Frontal cortex (tissue), 4 donors: Measurements from ENCODE around the gene HEATR9. TPM values are rescaled to one million over a fixed set of nuclear protein-coding genes. Genes with fewer than 3 reads are reported as not detected.

Experiments used
- DNase-seq, 2 donors: peaks; one replicate each; pipeline ENCODE4 v3.0.0; 2012; ENCODE audit warnings: low spot score in 2 of 2
- FAIRE-seq: peaks from 2 replicates; lab custom pipeline; 2012; peaks lifted over from hg19 to GRCh38; lab: Jason Lieb, UNC
- small RNA-seq: library from RNA; depleted of rRNA; stranded (forward); fragments of <200 nt; gene quantifications from one replicate; pipeline ENCODE3, GENCODE V24; 2014
- total RNA-seq: library from RNA; depleted of rRNA; stranded (reverse); fragments of >200 nt; gene quantifications from one replicate; pipeline ENCODE4 v1.2.3, GENCODE V29; 2014
- donor health status: control.
- donor health status: control.
- donor health status: control.

The HEATR9 gene
- total RNA-seq, 1 donor from 2014 or later: not detected

DNA sequence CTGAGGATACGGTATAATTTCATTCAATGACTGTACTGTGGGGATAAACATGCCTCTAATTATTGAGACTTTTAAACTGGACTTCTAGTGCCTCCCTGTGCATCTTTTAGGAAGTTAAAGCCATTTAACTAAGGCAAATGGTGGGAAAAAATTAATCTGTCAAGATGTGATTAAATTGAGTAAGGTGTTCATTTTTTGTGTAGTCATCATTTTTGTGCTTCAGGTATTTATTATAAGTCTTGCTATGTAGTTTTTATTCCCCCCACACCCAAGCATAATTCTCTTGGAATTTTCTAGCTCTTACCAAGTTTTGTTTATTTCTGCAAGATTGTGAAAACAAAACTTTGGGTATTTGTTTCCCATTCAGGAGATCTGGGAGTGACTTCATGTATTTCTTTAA, 49.2 kb downstream of the HEATR9 start:
- DNase-seq (no peak), FAIRE-seq (no peak)

DNA sequence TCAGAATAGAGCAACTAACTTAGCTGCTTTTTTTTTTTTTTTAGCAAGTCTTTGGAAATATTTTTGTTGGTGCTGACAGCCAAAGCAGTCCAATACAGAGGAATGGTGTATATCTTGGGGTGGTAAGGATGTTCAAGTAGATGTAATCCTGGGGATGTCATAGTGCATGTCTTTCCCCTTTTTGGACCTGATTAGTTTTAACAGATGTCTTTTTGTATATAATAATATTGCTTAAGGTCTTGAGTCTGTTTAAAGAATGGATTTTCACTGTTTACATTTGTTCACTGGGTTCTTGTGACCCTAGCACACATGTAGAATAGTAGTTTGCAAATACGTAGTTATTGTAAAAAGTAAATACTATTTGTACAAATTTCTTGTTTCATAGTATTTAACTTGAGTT, 51.5 kb downstream of the HEATR9 start:
- no peak for FAIRE-seq

DNA sequence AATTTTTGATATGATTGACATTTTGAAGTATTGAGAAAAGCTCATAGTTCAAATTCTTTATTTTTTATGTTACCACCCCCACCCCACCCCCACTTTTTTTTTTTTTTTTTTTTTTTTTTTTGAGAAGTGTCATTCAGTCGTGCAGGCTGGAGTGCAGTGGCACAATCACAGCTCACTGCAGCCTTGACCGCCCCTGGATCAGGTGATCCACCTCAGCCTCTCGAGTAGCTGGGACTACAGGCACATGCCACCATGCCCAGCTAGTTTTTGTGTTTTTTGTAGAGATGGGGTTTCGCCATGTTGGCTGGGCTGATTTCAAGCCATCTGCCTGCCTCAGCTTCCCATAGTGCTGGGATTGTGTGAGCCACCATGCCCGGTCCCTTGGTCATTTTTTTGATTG, 52.0 kb downstream of the HEATR9 start:
- FAIRE-seq: no peak

More for the DNA sequence above, 51.5 kb downstream of the HEATR9 start:
- DNase-seq: no peak

DNA sequence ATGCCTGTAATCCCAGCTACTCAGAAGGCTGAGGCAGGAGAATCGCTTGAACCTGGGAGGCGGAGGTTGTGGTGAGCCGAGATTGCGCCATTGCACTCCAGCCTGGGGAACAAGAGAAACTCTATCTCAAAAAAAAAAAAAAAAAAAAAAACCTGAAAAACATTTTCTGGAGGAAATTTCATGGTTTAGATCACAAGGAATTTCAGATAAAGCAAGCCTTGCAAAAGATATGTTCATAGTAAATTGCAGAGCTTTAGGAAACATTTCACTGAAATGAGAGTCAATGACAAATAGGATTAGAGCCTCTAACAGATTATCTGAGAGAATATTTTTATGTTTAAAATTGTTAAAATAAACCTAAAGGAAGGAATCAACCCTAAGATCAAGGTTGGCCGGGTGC, 56.2 kb downstream of the HEATR9 start:
- DNase-seq (no peak), FAIRE-seq (no peak)

More for the DNA sequence above, 52.0 kb downstream of the HEATR9 start:
- no peak for DNase-seq

DNA sequence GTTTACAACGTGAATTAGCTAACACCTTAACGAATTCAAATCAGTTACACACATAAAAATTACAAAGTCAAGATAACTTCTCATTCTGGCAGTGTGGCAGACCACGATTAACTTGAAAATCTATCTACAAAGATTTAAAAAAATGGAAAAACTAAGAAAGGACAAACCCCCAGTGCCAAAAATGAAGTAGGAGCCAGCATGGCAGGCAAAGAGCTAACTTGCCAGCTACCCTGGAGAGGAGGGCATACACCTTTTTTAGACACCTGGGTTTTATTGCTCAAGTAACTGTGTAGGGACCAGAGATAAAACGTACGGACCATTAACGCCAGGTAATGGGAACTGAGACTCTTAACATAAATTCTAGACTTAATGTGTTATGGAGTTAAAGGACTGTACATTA, 56.9 kb downstream of the HEATR9 start:
- FAIRE-seq: no peak
- no peak for DNase-seq

DNA sequence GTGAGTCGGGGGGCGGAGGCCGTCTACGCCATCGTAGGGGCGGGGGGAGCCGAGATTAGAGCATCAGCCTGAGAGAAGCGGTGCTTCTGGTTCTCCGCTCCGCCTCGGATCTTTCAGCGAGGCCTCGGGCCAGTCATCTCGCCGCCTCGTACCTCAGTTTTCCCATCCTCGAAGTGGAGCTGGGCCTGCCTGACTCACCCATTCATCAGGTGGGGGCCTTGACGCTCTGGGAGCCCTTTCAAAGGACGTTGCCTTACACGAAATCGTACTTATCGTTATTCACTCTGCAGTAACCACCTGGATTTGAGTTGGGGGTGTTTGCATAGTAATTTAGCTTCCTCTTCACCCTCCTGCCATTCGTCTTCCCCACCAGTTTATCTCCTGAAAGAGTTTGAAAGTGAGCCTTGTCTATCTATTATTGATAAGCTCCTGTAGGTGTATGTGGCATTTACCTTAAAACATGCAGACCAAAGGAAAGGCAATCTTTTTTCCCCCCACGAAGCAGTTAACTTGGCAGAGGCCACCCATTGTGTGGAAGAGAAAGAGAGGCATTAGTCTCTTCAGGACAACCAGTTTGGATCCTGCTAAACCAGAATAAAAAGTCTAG, 58.7 kb downstream of the HEATR9 start:
- no peak for FAIRE-seq
- peak in 1 of 2 donors; percentile 13 for DNase-seq

DNA sequence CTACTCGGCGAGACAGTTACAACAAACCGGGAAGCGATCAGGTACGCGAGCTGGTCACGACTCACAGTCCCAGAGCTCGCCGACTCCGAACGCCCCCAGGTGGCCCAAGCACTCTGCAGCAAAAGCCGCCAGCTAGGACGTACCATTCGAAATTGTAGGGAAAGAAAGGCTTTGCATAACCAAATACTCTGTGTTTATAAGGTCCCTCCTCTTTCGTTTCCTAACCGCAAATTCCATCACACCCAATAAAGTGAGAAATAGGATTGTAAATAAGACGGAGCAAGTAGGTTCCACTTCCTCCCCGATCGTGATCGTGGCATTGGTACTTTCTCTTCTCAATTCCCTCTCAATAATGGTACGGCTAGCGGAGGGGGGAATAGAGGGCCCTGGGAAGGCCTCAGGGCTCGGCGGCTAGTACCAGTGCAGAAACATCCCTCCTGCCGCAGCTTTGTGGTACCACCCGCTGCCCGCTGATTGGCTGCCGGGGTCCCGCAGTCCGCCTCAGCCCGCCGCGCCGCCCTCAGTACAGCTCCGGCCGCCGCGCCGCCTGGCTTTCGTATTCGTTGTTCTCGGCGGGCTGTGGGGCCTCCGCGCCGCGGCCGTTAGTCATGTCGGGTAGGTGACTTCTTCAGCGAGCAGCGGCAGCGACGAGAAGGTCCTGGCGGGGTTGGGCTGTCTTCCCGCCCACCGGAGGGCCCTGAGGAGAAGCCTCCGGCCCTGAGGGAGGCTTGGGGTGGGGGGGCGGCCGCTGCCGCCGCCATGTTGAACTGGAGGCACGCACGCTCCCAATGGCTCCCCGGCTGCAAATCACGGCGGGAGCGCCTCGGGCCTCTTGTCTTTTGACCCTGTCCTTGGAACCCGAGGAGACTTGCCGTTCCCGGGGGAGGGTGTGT, 59.5 kb downstream of the HEATR9 start, which contains the start of gene TAF15:
Gene TAF15 (plus strand): TSS at position 523 of the 893 bp plus-strand sequence. CDS start 86 bp downstream, at position 609.
- FAIRE-seq (no peak), DNase-seq (peak; percentile 87 to 92)

DNA sequence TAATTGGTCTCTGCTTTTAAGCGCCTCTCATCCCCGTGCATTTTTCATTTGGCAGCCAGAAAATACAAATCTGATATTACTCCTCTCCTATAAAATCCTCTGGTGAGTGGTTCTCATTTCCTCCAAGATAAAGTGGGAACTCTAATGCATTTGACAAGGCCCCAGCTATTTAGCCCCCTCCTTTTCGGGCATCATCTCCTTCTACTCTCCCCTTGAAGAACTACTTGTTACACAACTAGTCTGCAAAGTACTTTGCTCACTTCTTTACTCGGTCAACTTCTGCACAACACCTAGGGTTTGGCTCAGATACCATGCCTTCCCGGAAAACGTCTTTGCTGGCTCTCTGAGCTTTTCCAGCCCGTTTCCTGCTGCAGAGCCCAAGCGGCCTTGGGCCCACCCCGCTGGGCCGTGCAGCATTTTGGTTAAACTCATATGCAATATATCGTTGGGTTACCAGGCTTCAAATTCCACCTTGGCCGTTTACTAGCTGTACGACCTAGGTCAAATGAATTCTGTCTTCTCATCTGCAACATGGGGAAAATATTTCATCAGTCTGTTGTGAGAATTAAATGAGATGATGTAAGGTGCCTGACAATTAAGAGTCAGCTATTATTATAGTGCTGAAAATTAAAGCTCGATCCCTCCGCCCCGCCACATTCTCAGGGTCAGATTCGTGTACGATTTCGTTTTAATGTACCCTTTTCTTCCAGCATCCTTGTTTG, 60.3 kb downstream of the HEATR9 start:
- FAIRE-seq (no peak), DNase-seq (no peak)

DNA sequence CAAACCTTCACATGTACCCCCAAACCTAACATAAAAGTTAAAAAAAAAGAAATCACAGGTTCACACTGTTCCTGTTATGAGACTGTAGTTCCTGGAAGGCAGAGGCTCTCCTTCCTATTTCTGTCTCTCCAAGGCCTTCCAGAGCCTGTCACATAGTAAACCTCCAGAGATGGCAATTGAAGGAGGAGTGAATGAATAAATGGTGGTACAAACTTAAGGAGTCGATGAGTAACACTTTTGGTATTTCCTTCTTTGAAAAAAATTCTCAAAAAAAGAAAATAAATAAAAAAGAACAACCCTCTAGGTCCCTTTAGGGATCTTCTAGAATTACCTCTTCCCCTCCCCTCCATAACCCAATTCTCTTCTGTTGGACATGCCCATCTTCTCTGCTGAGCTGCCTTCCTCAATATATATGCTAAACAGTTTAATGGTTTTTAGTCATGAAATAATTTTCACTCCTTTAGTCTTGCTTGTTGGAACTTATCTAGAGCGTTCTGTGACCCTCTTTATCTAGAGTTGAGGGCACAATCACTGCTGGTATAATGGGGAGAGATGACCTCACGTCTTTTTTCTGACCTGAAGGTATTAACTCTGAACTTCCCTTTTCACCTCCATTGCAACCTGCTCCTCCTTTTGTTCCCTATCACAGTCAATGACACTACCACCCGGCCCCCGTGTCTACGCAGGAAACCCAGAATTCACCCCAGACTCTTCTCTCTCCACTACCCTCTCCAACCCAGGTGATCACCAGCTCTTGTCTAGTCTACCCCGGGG, 61.1 kb downstream of the HEATR9 start:
- DNase-seq: no peak
- FAIRE-seq: no peak

Small RNAs within 50 kb of the gene (small RNA-seq; reads per million reads assigned to genes)
- gene RF00100: 1,587 reads per million, percentile 99 among the genes with 10 or more reads in this experiment

Other genes with a start within 250 kb of the HEATR9 start
- 6.9 TPM for gene RASL10B, start 137.3 kb downstream of the HEATR9 start, total RNA-seq
- gene GAS2L2, start 115.7 kb downstream of the HEATR9 start, total RNA-seq: under 0.01 TPM
- gene C17orf50, start 108.0 kb downstream of the HEATR9 start, total RNA-seq: 0.41 TPM
- 9.4 TPM for gene MMP28, start 73.2 kb downstream of the HEATR9 start, total RNA-seq
- gene TAF15, start 59.4 kb downstream of the HEATR9 start, total RNA-seq: 48.1 TPM
- gene CCL5, start 11.5 kb upstream of the HEATR9 start, total RNA-seq: not detected
- 0.41 TPM for gene RDM1, start 61.9 kb upstream of the HEATR9 start, total RNA-seq
- gene LYZL6, start 74.8 kb upstream of the HEATR9 start, total RNA-seq: not detected
- not detected for gene CCL16, start 112.6 kb upstream of the HEATR9 start, total RNA-seq
- not detected for gene CCL14, start 117.8 kb upstream of the HEATR9 start, total RNA-seq
- gene CCL15, start 132.7 kb upstream of the HEATR9 start, total RNA-seq: not detected
- not detected for gene CCL23, start 149.1 kb upstream of the HEATR9 start, total RNA-seq
- not detected for gene CCL18, start 195.4 kb upstream of the HEATR9 start, total RNA-seq
- 2.0 TPM for gene CCL3, start 221.3 kb upstream of the HEATR9 start, total RNA-seq
- gene CCL4, start 234.9 kb upstream of the HEATR9 start, total RNA-seq: 1.2 TPM